K562 (cell line): ENCODE data around the gene TRMU. TPM values are rescaled to one million over a fixed set of nuclear protein-coding genes. Genes with fewer than 3 reads are reported as not detected.

Experiments
- ATAC-seq: fragments of 200-7000 bp; cut with Tn5 transposase; 3 replicates; pipeline ENCODE4 v1.9.1; 2020; ENCODE audit warnings: moderate library complexity
- BruUV-seq: library from RNA; stranded (reverse); fragments of 400-500 nt; replicated peaks from 2 replicates; lab custom pipeline; 2021; lab: Mats Ljungman, UMichigan
- CTCF ChIA-PET: fragments of 300-600 bp; formaldehyde crosslinking; extraction: SDS; loops from one replicate; lab custom pipeline; 2021; ENCODE audit warnings: low intra/inter-chr PET ratio; lab: Yijun Ruan, JAX
- POLR2A ChIA-PET: fragments of 300-600, 350-650 bp; sonication (Branson Sonifier 250); formaldehyde crosslinking; extraction: SDS; loops from one replicate; lab custom pipeline; 2021; ENCODE audit warnings: antibody characterized with exemption, inconsistent platforms; lab: Yijun Ruan, JAX
- DNase-seq, 4 experiments: peaks; one replicate each; pipeline versions ENCODE4 v3.0.0 to v3.0.0-alpha.2; 2011 to 2018; ENCODE audit warnings: low spot score in 3 of 4, mixed read lengths in 3 of 4; ENCODE audit errors: extremely low read depth in 1 of 4
- FAIRE-seq: peaks from 2 replicates; lab custom pipeline; 2011; peaks lifted over from hg19 to GRCh38; lab: Jason Lieb, UNC
- H2AFZ ChIP-seq: 2 replicates; pipeline ENCODE4 v1.6.0; 2011; ENCODE audit warnings: low read depth, low read length, control low read depth, inconsistent platforms
- H3K27ac ChIP-seq: fragments of 200-600 bp; 3 replicates; pipeline ENCODE4 v1.8.0; 2011; ENCODE audit warnings: low read depth, mild to moderate bottlenecking, control low read depth, inconsistent platforms, low read length, moderate library complexity, mixed read lengths; ENCODE audit errors: extremely low read depth
- H3K27me3 ChIP-seq, 2 experiments: fragments of 300-600 bp in 1 of 2; 2 replicates in 1 of 2; 3 replicates in 1 of 2; pipeline versions ENCODE4 v1.6.0 to v1.8.0; 2011; ENCODE audit warnings: inconsistent platforms in 2 of 2, low read length in 2 of 2, mild to moderate bottlenecking in 1 of 2, mixed read lengths in 1 of 2, moderate library complexity in 1 of 2; ENCODE audit not compliant: control insufficient read depth in 2 of 2, insufficient read depth in 2 of 2
- H3K36me3 ChIP-seq: fragments of 300-600 bp; 3 replicates; pipeline ENCODE4 v1.8.0; 2011; ENCODE audit warnings: mild to moderate bottlenecking, low read length, inconsistent platforms; ENCODE audit not compliant: control insufficient read depth, insufficient read depth
- H3K4me1 ChIP-seq, 2 experiments: fragments of 200-600 bp in 1 of 2; replicated peaks in 1 of 2; 2 replicates in 1 of 2; 3 replicates in 1 of 2; pipeline versions ENCODE4 v1.5.1 to v1.8.0; 2011; ENCODE audit warnings: inconsistent platforms in 2 of 2, low read length in 2 of 2, mild to moderate bottlenecking in 1 of 2, mixed read lengths in 1 of 2, moderate library complexity in 1 of 2; ENCODE audit not compliant: control insufficient read depth in 2 of 2, insufficient read depth in 2 of 2
- H3K4me2 ChIP-seq: 2 replicates; pipeline ENCODE4 v1.6.1; 2011; ENCODE audit warnings: low read length, control low read depth, inconsistent platforms, mixed read lengths; ENCODE audit not compliant: insufficient read depth
- H3K4me3 ChIP-seq: fragments of 200-600 bp; sonication (generic), shearing (Covaris generic); 2 replicates; pipeline ENCODE4 v1.5.1; 2016; ENCODE audit warnings: control low read depth, inconsistent platforms
- H3K79me2 ChIP-seq: fragments of 200-600 bp; 3 replicates; pipeline ENCODE4 v1.8.0; 2011; ENCODE audit warnings: low read length, inconsistent platforms; ENCODE audit not compliant: control insufficient read depth, insufficient read depth
- H3K9ac ChIP-seq, 2 experiments: 2 replicates each; pipeline versions ENCODE4 v1.6.0 to v1.6.1; 2011; ENCODE audit warnings: low read depth in 2 of 2, low read length in 2 of 2, control low read depth in 1 of 2, inconsistent platforms in 1 of 2, mild to moderate bottlenecking in 1 of 2, mixed read lengths in 1 of 2; ENCODE audit not compliant: insufficient read depth in 1 of 2
- H3K9me1 ChIP-seq: one replicate; pipeline ENCODE4 v1.6.0; 2011; ENCODE audit warnings: inconsistent platforms, mild to moderate bottlenecking, low read length, moderate library complexity; ENCODE audit not compliant: control insufficient read depth, insufficient read depth
- H3K9me3 ChIP-seq: replicated peaks from 2 replicates; pipeline ENCODE4 v1.5.1; 2011; ENCODE audit warnings: low read depth, low read length, inconsistent platforms; ENCODE audit not compliant: control insufficient read depth, insufficient read depth
- H4K20me1 ChIP-seq: replicated peaks from 2 replicates; pipeline ENCODE4 v1.6.1; 2011; ENCODE audit warnings: low read length, inconsistent platforms, mixed read lengths; ENCODE audit not compliant: control insufficient read depth, insufficient read depth
- CBX3 ChIP-seq, 2 experiments: IDR thresholded peaks; 1 replicate in 1 of 2; 2 replicates in 1 of 2; pipeline ENCODE4 v1.6.1; 2012; ENCODE audit warnings: inconsistent platforms in 2 of 2, low read length in 2 of 2, borderline replicate concordance in 1 of 2, control low read depth in 1 of 2
- GTF3C2 ChIP-seq: IDR thresholded peaks from 3 replicates; pipeline ENCODE4 v1.6.1; 2011; ENCODE audit warnings: borderline replicate concordance, mild to moderate bottlenecking, moderate library complexity; ENCODE audit not compliant: insufficient read length; ENCODE audit errors: extremely low read depth
- MTF1 ChIP-seq: fragments of 250-450 bp; sonication (Bioruptor Pico); IDR thresholded peaks from 2 replicates; pipeline ENCODE4 v1.9.0; 2021; ENCODE audit warnings: moderate library complexity, mild to moderate bottlenecking, inconsistent platforms, borderline replicate concordance
- NFYB ChIP-seq: IDR thresholded peaks from 2 replicates; pipeline ENCODE4 v1.6.1; 2011; ENCODE audit warnings: mild to moderate bottlenecking, moderate library complexity; ENCODE audit not compliant: insufficient read length; ENCODE audit errors: extremely low read depth
- ZKSCAN1 ChIP-seq: fragments of 150-350 bp; IDR thresholded peaks from 2 replicates; pipeline ENCODE4 v1.6.1; 2016; ENCODE audit warnings: low read depth, low read length
- ZNF444 ChIP-seq: fragments of 250-450 bp; sonication (Bioruptor Pico); IDR thresholded peaks from 2 replicates; pipeline ENCODE4 v1.4.0; 2020; ENCODE audit warnings: mild to moderate bottlenecking, moderate library complexity
- WGBS: fragments of 100-300 bp; shearing (Covaris generic); methylation state at CpG from one replicate; pipeline ENCODE4 v1.1.6; 2016; ENCODE audit warnings: low coverage, mixed read lengths; ENCODE audit not compliant: insufficient coverage; ENCODE audit errors: missing lambda C conversion rate; 5-methylcytosine and 5-hydroxymethylcytosine counted together
- in situ Hi-C: fragments of 300-500 bp; cut with MboI; formaldehyde crosslinking; loops from 4 replicates; pipeline ENCODE4 v1.15.0; 2018; ENCODE audit warnings: inconsistent platforms, mixed read lengths
- intact Hi-C: fragments of 100-400 bp; cut with micrococcal nuclease; formaldehyde crosslinking; loops from 2 replicates; pipeline ENCODE4 v1.14.2; 2022
- polyA plus RNA-seq, 8 experiments: library from polyadenylated mRNA; depleted of rRNA in 4 of 8; stranded (reverse) in 5 of 8; unstranded in 3 of 8; fragments of >200 nt; fragmentation: Nextera tagmentation in 2 of 8; fragmentation: Illumina TruSeq in 1 of 8; extraction: Ambion mirVana in 2 of 8; extraction: Trizol in 1 of 8; gene quantifications; 2 replicates each; pipeline versions ENCODE4 v1.2.1 to v1.2.3, GENCODE V29; 2011 to 2014; ENCODE audit warnings: inconsistent platforms in 1 of 8, missing spikeins in 1 of 8
- total RNA-seq, 7 experiments: library from RNA; depleted of rRNA in 6 of 7; stranded (reverse); fragments of >200 nt in 6 of 7; fragmentation: Illumina TruSeq in 2 of 7; extraction: Trizol in 2 of 7; gene quantifications; 2 replicates each; pipeline versions ENCODE4 v1.2.1 to v1.2.3, GENCODE V29; 2011 to 2021; ENCODE audit warnings: low replicate concordance in 1 of 7

Gene TRMU
- total and polyA plus RNA-seq, 9 of the 15 experiments (the other 6 are each of a cell fraction or from before 2014, with no cell fraction given): 2.3 to 49.9 (median 35.3) TPM

DNA sequence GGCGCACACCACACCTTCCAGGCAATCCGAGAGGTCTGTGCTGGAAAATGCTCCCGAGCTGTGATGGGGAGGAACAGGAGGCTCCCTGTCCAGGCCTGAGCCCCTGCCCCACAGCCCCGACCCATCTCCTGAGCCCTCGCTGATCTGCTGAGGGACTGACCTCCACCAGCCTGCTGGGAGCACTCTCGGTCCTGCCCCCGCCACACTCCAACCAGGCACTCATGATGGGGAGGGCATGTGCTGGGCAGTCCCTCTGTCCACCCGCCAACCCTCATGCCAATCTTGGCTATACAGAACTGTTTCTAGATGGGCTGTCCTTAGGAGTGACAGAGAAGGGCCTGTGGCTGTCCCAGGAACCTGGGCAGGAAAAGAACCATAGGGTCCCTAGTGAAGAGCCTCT is 70.8 kb downstream of the TRMU start:
- WGBS: 0% methylated on average over 2 of the region's 8 CpGs
- Histone ChIP-seq H3K9me1 (no peaks in the 10 kb centered on the region), H3K27ac (no peak overlapping the region), H3K9ac (no peak overlapping the region), H3K36me3 (no peaks in the 10 kb centered on the region), H3K4me2 (no peak overlapping the region), H3K27me3 (peaks cover 20 to 61% of the 10 kb centered on the region in 2 experiments; a peak in 4 of 5 replicates), H3K9me3 (no peaks in the 10 kb centered on the region), H4K20me1 (0 out of 2 replicates have a peak, but pooled peaks cover 5% of the 10 kb centered on the region), H3K79me2 (no peaks in the 10 kb centered on the region), H2AFZ (no peak overlapping the region), H3K4me1 (peaks cover 0 to 22% of the 10 kb centered on the region in 2 experiments; a peak in 2 of 5 replicates), H3K4me3 (no peak overlapping the region)
- intact Hi-C loops (no loop called here), in situ Hi-C loops (no loop called here)
- DNase-seq (no peak), FAIRE-seq (no peak), ATAC-seq (no peak)
- POLR2A ChIA-PET: no interaction called here
- CTCF ChIA-PET: no interaction called here
- BruUV-seq: no TSS peak
- TF ChIP-seq NFYB: no peak
- TF ChIP-seq CBX3 (IDR thresholded peaks at IDR 0.05; ENCODE audit: borderline replicate concordance in 1 of 2, low read length in 2 of 2): no peak
- TF ChIP-seq ZNF444: no peak
- TF ChIP-seq ZKSCAN1: no peak
- TF ChIP-seq GTF3C2: no peak
- TF ChIP-seq MTF1 (CRISPR knock-in tag): no peak
